ENCODE results near the gene WDR74.
"Not testable (repeated sequence)": the region's sequence is repeated elsewhere in the genome, so short reads cannot be mapped to it uniquely, and the experiment has no call there.

WDR74 gene

DNA sequence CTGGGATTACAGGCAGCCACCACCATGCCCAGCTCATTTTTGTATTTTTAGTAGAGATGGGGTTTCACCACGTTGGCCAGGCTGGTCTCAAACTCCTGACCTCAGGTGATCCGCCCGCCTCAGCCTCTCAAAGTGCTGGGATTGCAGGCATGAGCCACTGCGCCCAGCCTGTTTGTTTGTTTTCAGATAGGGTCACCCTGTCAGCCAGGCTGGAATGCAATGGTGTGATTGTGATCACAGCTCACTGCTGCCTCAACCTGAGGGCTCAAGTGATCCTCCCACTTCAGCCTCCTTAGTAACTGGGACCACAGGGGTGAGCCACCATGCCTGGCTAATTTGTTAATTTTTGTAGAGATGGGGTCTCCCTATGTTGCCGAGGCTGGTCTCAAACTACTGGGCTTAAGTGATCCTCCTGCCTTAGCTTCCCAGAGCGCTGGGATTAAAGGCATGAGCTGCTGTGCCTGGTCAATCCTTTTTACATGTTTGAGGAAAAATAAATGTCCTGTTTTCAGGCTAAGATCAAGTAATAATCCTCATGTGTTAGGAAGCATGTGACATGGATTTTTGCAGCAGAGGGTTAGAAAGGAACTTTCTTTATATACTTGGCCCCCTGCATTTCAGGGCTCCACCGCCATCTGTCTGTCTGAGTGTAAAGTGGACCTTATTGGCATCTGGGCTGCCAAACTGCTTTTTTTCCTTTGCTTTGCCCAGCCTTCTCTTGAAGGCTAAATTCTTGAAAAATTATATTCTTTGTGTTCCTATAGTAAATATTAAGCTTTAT lies 36.5 kb upstream of the WDR74 start:
- Mint-ChIP-seq H3K27ac (no peak overlapping the region), H3K27me3 (no peaks in the 10 kb centered on the region), H3K9me3 (no peaks in the 10 kb centered on the region), H3K4me3 (no peak overlapping the region), H3K4me1 (ENCODE audit: low read depth) (peaks cover 16% of the 10 kb centered on the region), H3K36me3 (ENCODE audit: low read depth) (peaks cover 73% of the 10 kb centered on the region)
- DNase-seq = no peak

DNA sequence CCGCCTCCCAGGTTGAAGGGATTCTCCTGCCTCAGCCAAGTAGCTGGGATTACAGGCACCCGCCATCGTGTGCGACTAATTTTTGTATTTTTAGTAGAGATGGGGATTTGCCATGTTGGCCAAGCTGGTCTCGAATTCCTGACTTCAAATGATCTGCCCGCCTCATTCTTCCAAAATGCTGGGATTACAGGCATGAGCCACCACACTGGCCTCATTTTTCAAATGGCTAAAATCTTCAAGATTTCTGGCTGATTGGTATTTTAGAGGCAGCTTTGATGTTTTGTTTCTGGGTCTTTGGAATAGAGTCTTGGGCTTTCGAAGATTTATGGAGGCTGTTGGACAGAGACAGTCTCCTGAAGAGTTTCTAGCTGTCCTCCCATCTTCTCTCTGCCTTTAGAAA lies 35.5 kb upstream of the WDR74 start:
- H3K27ac Mint-ChIP-seq = no peak overlapping the region

DNA sequence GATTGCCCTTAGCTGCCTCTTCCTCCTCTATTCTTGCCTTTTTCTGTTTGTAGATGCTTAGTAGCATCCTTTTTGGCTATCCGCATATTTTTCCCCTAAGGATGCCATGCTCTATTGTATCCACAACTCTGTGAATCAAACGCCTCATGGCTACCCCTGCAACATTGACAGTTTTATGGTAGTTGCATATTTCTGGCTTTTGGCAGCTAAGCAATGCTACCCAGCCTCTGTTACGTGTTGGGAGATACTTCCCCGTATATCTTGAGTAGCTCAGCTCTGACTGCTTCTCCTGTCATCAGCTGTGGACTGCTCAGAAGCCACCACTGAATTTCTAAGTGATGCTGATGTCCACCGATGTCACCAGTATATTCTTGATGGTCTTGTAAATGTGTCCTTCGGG lies 26.2 kb upstream of the WDR74 start:
- H3K36me3 Mint-ChIP-seq (ENCODE audit: low read depth) = peaks cover 30% of the 10 kb centered on the region
- H3K9me3 Mint-ChIP-seq = no peaks in the 10 kb centered on the region
- H3K4me1 Mint-ChIP-seq (ENCODE audit: low read depth) = peaks cover 22% of the 10 kb centered on the region
- DNase-seq = no peak
- H3K4me3 Mint-ChIP-seq = no peak overlapping the region
- H3K27ac Mint-ChIP-seq = no peak overlapping the region
- H3K27me3 Mint-ChIP-seq = no peaks in the 10 kb centered on the region

More for the DNA sequence above, 35.5 kb upstream of the WDR74 start:
- DNase-seq = no peak
- Mint-ChIP-seq H3K36me3 (ENCODE audit: low read depth) (peaks cover 63% of the 10 kb centered on the region), H3K4me3 (no peak overlapping the region), H3K4me1 (ENCODE audit: low read depth) (peaks cover 9% of the 10 kb centered on the region), H3K9me3 (no peaks in the 10 kb centered on the region), H3K27me3 (no peaks in the 10 kb centered on the region)

DNA sequence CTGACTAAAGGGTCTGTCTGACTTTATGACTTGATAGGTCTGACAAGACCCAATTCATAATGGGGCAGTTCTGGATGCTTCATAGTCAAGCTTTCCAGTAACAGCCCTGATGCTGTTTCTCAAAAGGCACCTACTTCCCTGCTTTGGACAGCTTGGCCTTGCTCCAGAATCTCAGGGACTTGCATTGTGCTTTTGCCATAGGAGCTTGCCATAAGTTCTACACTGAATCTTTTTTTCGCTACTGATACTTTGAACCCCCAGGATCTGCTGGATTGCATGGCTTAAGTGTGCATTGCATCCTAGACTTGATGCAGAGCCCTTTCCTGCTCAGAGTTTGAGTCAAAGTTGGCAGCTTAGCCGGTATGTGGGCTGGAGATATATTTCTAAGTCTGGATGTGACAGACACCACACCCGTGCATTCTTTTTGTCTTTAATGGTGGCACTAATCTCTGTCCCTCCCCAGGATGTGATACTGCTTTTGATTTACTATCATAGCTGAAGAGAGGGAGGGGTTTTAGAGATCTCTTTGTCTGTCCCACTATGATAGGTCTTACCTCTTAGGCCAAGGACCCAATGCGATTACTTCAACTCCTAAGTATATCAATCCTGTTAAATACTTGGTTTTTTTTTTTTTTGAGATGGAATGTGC lies 24.4 kb upstream of the WDR74 start:
- Mint-ChIP-seq H3K9me3 (no peaks in the 10 kb centered on the region), H3K36me3 (ENCODE audit: low read depth) (peaks cover 43% of the 10 kb centered on the region), H3K4me3 (no peak overlapping the region), H3K4me1 (ENCODE audit: low read depth) (peaks cover 35% of the 10 kb centered on the region), H3K27me3 (no peaks in the 10 kb centered on the region), H3K27ac (no peak overlapping the region)
- no peak for DNase-seq

DNA sequence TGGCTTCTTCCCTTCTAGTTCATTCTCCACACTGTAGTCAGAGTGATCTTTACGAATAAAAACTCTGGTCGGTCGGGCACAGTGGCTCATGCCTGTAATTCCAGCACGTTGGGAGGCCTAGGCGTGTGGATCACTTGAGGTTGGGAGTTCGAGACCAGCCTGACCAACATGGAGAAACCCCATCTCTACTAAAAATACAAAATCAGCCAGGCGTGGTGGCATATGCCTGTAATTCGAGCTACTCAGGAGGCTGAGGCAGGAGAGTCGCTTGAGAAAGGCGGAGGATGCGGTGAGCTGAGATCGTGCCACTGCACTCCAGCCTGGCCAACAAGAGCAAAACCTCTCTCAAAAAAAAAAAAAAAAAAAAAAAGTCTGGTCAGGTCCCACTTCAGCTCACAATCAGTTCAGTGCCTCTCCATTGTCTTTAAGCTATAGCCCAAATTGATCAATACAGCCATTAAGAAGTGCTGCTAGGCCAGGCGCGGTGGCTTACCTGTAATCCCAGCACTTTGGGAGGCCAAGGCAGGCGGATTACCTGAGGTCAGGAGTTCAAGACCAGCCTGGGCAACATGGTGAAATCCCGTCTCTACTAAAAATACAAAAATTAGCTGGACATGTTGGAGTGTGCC lies 22.3 kb upstream of the WDR74 start:
- Mint-ChIP-seq H3K27ac (peak overlapping the region; percentile 61), H3K4me1 (ENCODE audit: low read depth) (peaks cover 49% of the 10 kb centered on the region), H3K36me3 (ENCODE audit: low read depth) (peaks cover 56% of the 10 kb centered on the region)
- not testable (repeated sequence) for DNase-seq, H3K9me3 Mint-ChIP-seq, H3K4me3 Mint-ChIP-seq, H3K27me3 Mint-ChIP-seq

DNA sequence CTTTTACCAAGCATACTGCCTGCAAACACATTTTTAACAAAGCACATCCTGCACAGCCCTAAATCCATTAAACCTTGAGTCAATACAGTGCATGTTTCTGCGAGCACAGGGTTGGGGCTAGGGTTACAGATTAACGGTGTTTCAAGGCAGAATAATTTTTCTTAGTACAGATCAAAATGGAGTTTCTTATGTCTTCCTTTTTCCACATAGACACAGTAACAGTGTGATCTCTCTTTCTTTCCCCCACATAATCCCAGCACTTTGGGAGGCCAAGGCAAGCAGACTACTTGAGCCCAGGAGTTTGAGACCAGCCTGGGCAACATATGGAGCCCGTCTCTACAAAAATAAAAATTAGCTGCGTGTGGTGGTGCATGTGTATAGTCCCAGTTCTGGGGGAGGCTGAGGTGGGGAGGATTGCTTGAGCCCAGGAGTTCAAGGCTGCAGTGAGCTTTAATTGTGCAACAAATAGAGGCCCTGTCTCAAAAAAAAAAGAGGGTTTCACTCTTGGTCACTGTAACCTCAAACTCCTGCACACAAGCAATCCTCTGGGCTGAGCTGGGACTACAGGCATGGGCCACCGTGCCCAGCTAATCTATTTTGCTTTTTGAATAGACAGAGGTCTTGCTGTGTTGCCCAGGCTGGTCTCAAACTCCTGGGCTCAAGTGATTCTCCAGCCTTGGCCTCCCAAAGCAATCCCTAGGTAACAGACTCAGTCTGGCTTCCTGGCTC lies 21.6 kb upstream of the WDR74 start:
- Mint-ChIP-seq H3K9me3 (no peaks in the 10 kb centered on the region), H3K4me3 (peak overlapping the region; percentile 6), H3K4me1 (ENCODE audit: low read depth) (peaks cover 53% of the 10 kb centered on the region), H3K27me3 (peaks cover under 1% of the 10 kb centered on the region), H3K36me3 (ENCODE audit: low read depth) (peaks cover 58% of the 10 kb centered on the region), H3K27ac (peak overlapping the region; percentile 61)
- DNase-seq = no peak

DNA sequence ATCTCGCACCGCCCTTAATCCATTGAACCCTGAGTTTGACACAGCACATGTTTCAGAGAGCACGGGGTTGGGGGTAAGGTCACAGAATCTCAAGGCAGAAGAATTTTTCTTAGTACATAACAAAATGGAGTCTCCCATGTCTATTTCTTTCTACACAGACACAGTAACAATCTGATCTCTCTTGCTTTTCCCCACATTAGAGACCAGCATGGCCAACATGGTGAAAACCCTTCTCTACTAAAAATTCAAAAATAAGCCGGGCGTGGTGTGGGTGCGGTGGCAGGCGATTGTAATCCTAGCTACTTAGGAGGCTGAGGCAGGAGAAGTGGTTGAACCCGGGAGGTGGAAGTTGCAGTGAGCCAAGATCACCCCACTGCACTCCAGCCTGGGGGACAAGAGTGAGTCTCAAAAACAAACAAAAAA lies 19.9 kb upstream of the WDR74 start:
- DNase-seq, H3K27me3 Mint-ChIP-seq, H3K9me3 Mint-ChIP-seq, H3K27ac Mint-ChIP-seq: not testable (repeated sequence)
- peaks cover 59% of the 10 kb centered on the region for H3K4me1 Mint-ChIP-seq (ENCODE audit: low read depth)
- peaks cover 70% of the 10 kb centered on the region for H3K36me3 Mint-ChIP-seq (ENCODE audit: low read depth)
- peak overlapping the region; percentile 35 for H3K4me3 Mint-ChIP-seq

DNA sequence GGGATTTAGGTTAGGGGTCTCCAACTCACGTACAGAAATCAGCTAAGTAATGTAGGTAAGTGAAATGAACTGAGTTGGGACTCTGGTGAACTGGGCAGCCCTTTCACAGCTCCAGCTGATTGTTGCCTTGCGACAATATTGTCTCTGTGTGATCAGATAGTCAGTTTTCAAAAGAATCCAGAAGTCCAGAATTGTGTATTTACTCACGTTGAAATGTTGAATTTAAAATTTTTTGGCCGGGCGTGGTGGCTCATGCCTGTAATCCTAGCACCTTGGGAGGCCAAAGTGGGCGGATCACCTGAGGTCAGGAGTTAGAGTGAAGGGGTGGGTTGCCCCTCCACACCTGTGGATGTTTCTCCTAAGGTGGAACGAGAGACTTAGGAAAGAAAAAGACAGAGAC lies 18.8 kb upstream of the WDR74 start:
- DNase-seq = no peak
- Mint-ChIP-seq H3K9me3 (no peaks in the 10 kb centered on the region), H3K36me3 (ENCODE audit: low read depth) (peaks cover 74% of the 10 kb centered on the region), H3K27me3 (peaks cover 4% of the 10 kb centered on the region), H3K27ac (peak overlapping the region; percentile 85), H3K4me1 (ENCODE audit: low read depth) (peaks cover 57% of the 10 kb centered on the region), H3K4me3 (peak overlapping the region; percentile 99)

DNA sequence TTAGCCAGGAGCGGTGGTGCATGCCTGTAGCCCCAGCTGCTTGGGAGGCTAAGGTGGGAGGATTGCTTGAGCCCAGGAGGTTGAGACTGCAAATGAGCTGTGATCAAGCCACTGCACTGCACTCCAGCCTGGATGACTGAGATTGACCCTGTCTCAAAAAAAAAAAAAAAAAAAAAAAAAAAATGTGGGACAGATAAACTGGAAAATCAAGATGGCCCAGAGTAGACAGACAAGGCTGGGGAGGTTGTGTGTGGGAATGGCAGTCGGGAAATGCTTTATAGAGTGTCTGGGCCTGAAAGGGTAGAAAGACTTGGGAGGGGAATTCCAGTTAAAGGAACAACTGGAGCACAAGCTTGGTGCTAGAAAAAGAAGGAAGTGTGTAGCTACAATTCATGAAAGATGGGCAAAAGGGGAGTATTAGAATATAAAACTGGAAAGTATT lies 18.2 kb upstream of the WDR74 start:
- H3K4me1 Mint-ChIP-seq (ENCODE audit: low read depth) = peaks cover 61% of the 10 kb centered on the region
- H3K4me3 Mint-ChIP-seq = peak overlapping the region; percentile 99
- DNase-seq = no peak
- peaks cover 77% of the 10 kb centered on the region for H3K36me3 Mint-ChIP-seq (ENCODE audit: low read depth)
- peaks cover 4% of the 10 kb centered on the region for H3K27me3 Mint-ChIP-seq
- H3K9me3 Mint-ChIP-seq = no peaks in the 10 kb centered on the region
- peak overlapping the region; percentile 85 for H3K27ac Mint-ChIP-seq

DNA sequence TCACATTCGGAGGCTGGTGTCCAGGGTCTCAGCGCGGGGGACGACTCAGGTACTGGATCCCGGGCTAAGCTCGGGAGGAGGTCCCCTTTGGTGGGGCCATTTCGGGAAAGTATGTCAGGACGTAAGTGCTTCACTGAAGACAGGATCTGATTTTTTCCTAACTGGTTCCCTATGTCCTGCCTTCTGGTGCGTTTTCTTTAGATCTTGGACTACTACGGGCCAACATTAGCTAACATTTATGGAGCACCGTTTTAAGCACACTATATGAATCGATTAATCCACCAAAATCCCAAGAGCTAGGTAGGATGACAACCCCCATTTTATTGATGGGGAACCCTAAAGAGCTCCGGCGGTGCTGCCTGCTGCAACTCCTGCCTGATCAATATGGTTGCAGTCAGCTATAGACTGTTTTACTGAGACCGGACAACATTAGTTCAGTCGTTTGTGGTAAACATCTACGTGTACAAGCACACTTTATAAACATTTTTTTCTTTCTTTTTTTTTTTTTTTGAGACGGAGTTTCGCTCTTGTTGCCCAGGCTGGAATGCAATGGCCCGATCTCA lies 17.0 kb upstream of the WDR74 start:
- Mint-ChIP-seq H3K27me3 (peaks cover 4% of the 10 kb centered on the region), H3K27ac (peak overlapping the region; percentile 99), H3K4me3 (peak overlapping the region; percentile 99), H3K4me1 (ENCODE audit: low read depth) (peaks cover 65% of the 10 kb centered on the region), H3K36me3 (ENCODE audit: low read depth) (peaks cover 86% of the 10 kb centered on the region), H3K9me3 (no peaks in the 10 kb centered on the region)
- no peak for DNase-seq

DNA sequence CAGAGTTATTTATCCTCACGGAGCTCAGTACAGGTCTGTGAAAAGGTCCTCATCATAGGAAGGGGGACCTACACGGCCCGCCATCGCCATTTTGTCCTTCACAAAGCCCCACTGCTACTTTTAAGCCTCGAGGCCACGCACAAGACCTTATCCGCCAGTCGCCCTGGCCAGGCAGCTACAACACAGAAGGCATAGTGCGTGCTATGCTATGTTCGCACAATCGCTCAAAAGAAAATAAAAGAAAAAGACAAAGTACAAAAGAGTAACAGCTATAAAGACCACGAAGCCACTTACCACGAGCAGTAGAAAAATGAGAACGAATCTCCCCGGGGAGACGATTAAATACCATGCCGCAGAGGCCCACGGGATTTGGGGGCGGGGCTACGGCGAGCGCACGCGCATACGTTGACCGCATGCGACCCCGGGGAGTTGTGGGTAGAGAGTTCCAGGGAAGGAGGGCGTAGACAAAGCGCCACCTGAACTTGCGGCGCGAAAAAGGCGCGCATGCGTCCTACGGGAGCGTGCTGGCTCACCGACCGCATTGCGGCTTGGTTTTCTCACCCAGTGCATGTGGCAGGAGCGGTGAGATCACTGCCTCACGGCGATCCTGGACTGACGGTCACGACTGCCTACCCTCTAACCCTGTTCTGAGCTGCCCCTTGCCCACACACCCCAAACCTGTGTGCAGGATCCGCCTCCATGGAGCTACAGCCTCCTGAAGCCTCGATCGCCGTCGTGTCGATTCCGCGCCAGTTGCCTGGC lies 16.4 kb upstream of the WDR74 start:
- Mint-ChIP-seq H3K4me3 (peak overlapping the region; percentile 99), H3K27ac (peak overlapping the region; percentile 99), H3K36me3 (ENCODE audit: low read depth) (peaks cover 91% of the 10 kb centered on the region), H3K4me1 (ENCODE audit: low read depth) (peaks cover 59% of the 10 kb centered on the region), H3K27me3 (peaks cover 4% of the 10 kb centered on the region), H3K9me3 (no peaks in the 10 kb centered on the region)
- DNase-seq = peak; percentile 99

DNA sequence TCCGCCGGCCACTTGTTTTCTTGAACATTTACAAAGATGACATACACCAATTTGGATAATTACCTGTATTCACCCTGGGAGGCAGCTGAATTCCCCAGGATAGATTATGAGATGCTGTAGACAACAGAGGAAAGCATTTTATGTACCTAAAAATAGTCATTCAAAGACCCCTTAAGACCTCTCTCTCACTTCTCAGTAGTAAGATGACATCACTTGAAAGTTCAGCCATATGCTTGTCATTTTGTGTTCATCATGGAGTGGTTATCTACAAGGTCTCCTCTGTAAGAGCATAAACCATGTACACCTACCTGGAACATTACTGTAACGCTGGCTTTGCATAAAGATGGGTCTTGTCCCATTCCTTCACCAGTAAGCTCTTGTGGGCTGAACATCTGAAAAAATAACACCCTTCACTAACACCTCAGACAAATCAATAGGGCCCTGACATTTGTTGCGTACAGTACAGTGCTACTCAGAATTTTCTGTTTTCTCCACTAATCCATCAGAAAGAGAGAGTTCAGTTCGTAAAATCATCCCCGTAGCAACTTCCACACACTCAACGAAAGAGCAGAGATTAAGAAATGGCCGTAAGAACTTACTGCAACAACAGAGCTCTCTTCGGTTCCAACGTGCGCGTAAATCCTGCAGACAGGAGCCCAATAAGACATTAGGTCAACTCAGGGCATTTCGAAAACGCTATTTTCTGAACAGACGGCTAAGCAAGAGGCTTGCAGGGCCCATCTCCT lies 15.6 kb upstream of the WDR74 start:
- Mint-ChIP-seq H3K36me3 (ENCODE audit: low read depth) (peaks cover 86% of the 10 kb centered on the region), H3K27me3 (peaks cover 4% of the 10 kb centered on the region), H3K27ac (peak overlapping the region; percentile 99), H3K4me3 (peak overlapping the region; percentile 99), H3K9me3 (no peaks in the 10 kb centered on the region), H3K4me1 (ENCODE audit: low read depth) (peaks cover 55% of the 10 kb centered on the region)
- DNase-seq = no peak

All from activated T-cell treated with anti-CD3 and anti-CD28 coated beads, Interleukin-2, amount 50 U/mL, for 24 hours (primary cell).